SK-N-MC (cell line): ENCODE data around the gene IFNGR2.

Source experiments
- EZH2 ChIP-seq: fragments of 200-600 bp; sonication (generic); IDR thresholded peaks from one replicate; pipeline ENCODE4 v1.6.1; 2017; ENCODE audit warnings: antibody characterized with exemption
- POLR2AphosphoS5 ChIP-seq: IDR thresholded peaks from 2 replicates; pipeline ENCODE4 v1.6.1; 2012; ENCODE audit warnings: mild to moderate bottlenecking, low read depth, low read length, borderline replicate concordance

- TF ChIP-seq POLR2AphosphoS5, result no peak
- no peak for TF ChIP-seq EZH2
Measured at GRCh38 chr21:33392284-33392985, 10.8 kb upstream of the IFNGR2 start.
